Endothelial cell (in vitro differentiated cells): ENCODE results near the gene WNT3A. TPM values are rescaled to one million over a fixed set of nuclear protein-coding genes. Genes with fewer than 3 reads are reported as not detected.

ENCODE experiments used
- DNase-seq: peaks from one replicate; pipeline ENCODE4 v3.0.0; 2021; ENCODE audit warnings: low spot score
- H3K27ac Mint-ChIP-seq: one replicate; pipeline ENCODE4 v1.8.0; 2021; ENCODE audit warnings: mixed read lengths, inconsistent platforms; ENCODE audit not compliant: unreplicated experiment
- H3K27me3 Mint-ChIP-seq: one replicate; pipeline ENCODE4 v1.8.0; 2021; ENCODE audit warnings: mild to moderate bottlenecking, moderate library complexity, mixed read lengths, inconsistent platforms; ENCODE audit not compliant: unreplicated experiment
- H3K36me3 Mint-ChIP-seq: one replicate; pipeline ENCODE4 v1.8.0; 2021; ENCODE audit warnings: mild to moderate bottlenecking, low read depth, mixed read lengths, inconsistent platforms; ENCODE audit not compliant: unreplicated experiment
- H3K4me1 Mint-ChIP-seq: one replicate; pipeline ENCODE4 v1.8.0; 2021; ENCODE audit warnings: mild to moderate bottlenecking, mixed read lengths, inconsistent platforms; ENCODE audit not compliant: unreplicated experiment
- H3K4me3 Mint-ChIP-seq: one replicate; pipeline ENCODE4 v1.8.0; 2021; ENCODE audit warnings: mild to moderate bottlenecking, mixed read lengths, inconsistent platforms; ENCODE audit not compliant: unreplicated experiment
- H3K9me3 Mint-ChIP-seq: one replicate; pipeline ENCODE4 v1.8.0; 2021; ENCODE audit warnings: mixed read lengths, inconsistent platforms; ENCODE audit not compliant: unreplicated experiment
- CTCF ChIP-seq: fragments of 200-600 bp; sonication (generic); IDR thresholded peaks from one replicate; pipeline ENCODE4 v1.5.0; 2021; ENCODE audit warnings: antibody characterized with exemption; ENCODE audit not compliant: unreplicated experiment
- total RNA-seq: library from RNA; stranded (reverse); fragmentation: NEBNext Ultra II Directional; extraction: Animal tissue kit (Norgen Biotek cat#: 25700); gene quantifications from one replicate; pipeline ENCODE4 v1.2.1, GENCODE V29; 2021; ENCODE audit not compliant: unreplicated experiment

WNT3A gene
- total RNA-seq, 1 donor from 2014 or later, result not detected

GRCh38 chr1:227996187-227996950 lies 10.4 kb upstream of the WNT3A start:
- Mint-ChIP-seq H3K4me3 (no peak overlapping the region), H3K27me3 (no peaks in the 10 kb centered on the region), H3K4me1 (no peaks in the 10 kb centered on the region), H3K36me3 (no peaks in the 10 kb centered on the region), H3K9me3 (peaks cover 4% of the 10 kb centered on the region), H3K27ac (no peak overlapping the region)
- no peak for TF ChIP-seq CTCF
- no peak for DNase-seq

- DNase-seq, result no peak
- TF ChIP-seq CTCF, result no peak
- Mint-ChIP-seq H3K9me3 (peaks cover 4% of the 10 kb centered on the region), H3K27ac (no peak overlapping the region), H3K27me3 (peaks cover 7% of the 10 kb centered on the region), H3K4me1 (no peaks in the 10 kb centered on the region), H3K4me3 (no peak overlapping the region), H3K36me3 (no peaks in the 10 kb centered on the region)
Observed at GRCh38 chr1:227998374-227999055, 8.3 kb upstream of the WNT3A start.

- DNase-seq, result peak; percentile 82
- peaks cover 4% of the 10 kb centered on the region for H3K9me3 Mint-ChIP-seq
- no peaks in the 10 kb centered on the region for H3K36me3 Mint-ChIP-seq
- no peak overlapping the region for H3K27ac Mint-ChIP-seq
- peak; percentile 62 for TF ChIP-seq CTCF
- H3K4me1 Mint-ChIP-seq, result no peaks in the 10 kb centered on the region
- H3K27me3 Mint-ChIP-seq, result peaks cover 11% of the 10 kb centered on the region
- H3K4me3 Mint-ChIP-seq, result no peak overlapping the region
Observed at GRCh38 chr1:227999056-227999930, 7.5 kb upstream of the WNT3A start.

- Mint-ChIP-seq H3K4me1 (no peaks in the 10 kb centered on the region), H3K4me3 (no peak overlapping the region), H3K9me3 (peaks cover 4% of the 10 kb centered on the region), H3K36me3 (no peaks in the 10 kb centered on the region), H3K27ac (no peak overlapping the region), H3K27me3 (peaks cover 13% of the 10 kb centered on the region)
- TF ChIP-seq CTCF, result no peak
- no peak for DNase-seq
Observed at GRCh38 chr1:228000416-228000815, 6.4 kb upstream of the WNT3A start.
